GM12874 (cell line): ENCODE results near the gene CCDC86.
A peak's percentile ranks its signal among the peaks of the same experiment; 100 is the strongest.

Experiments
- TF ChIP-seq, protein P1 (sequence below): IDR thresholded peaks from 2 replicates; pipeline ENCODE4 v1.5.1; 2011; ENCODE audit warnings: low read depth, mild to moderate bottlenecking, control low read depth, low read length, moderate library complexity; ENCODE audit not compliant: insufficient read depth

CCDC86 gene

DNA sequence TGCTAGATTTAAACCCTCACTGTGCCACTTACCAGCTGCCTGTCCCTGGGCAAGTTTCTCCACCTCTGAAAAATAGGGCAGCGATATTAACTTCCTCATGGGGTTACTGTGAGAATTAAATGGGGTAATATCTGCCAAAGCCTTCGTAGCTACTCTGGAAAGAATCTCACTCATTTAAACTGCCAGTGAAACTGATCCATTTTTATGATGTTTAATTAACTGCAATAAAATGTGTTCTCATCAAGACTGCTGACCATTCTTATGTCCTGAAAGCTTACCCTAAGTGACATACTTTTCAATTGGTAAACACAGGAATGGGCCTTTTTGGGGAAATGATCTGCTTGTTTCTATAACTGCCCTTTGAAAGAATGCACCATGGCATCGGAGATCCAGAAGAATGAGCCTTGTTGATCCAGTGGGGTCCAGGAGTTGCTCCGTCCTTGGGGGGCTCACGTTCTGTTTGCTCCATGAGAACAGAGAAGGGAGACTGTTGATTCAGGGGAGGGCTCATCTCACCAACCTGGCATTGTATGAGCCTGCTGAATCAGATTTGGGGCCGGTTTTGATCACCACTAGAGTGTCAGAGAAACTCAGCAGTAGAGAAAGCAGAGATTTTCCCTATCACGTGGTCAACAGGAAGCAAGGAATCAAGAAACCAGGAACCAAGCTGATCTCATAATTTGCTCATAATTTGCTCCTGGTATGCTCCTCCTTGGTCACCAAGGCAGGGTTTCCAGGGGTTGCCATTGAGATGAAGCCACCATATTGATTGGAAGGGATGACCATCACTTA is 7.0 kb upstream of the CCDC86 start:
- TF ChIP-seq, protein P1, sequence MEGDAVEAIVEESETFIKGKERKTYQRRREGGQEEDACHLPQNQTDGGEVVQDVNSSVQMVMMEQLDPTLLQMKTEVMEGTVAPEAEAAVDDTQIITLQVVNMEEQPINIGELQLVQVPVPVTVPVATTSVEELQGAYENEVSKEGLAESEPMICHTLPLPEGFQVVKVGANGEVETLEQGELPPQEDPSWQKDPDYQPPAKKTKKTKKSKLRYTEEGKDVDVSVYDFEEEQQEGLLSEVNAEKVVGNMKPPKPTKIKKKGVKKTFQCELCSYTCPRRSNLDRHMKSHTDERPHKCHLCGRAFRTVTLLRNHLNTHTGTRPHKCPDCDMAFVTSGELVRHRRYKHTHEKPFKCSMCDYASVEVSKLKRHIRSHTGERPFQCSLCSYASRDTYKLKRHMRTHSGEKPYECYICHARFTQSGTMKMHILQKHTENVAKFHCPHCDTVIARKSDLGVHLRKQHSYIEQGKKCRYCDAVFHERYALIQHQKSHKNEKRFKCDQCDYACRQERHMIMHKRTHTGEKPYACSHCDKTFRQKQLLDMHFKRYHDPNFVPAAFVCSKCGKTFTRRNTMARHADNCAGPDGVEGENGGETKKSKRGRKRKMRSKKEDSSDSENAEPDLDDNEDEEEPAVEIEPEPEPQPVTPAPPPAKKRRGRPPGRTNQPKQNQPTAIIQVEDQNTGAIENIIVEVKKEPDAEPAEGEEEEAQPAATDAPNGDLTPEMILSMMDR, result no peak

DNA sequence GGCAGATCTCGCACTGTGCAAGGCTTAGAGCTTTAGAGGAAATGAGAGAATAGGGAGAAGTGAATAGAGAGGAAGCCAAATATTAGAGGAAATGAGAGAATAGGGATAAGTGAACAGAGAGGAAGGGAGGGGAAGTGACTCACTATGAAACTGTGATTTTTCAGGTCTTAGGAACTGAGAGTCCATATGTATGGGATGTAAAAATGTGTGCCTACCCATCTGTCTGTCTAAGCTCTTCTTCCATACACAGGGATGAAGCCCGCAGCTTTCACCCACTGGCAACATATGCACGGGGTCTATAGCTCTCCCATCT is 6.4 kb upstream of the CCDC86 start:
- TF ChIP-seq, protein P1, result no peak

- TF ChIP-seq, protein P1, result no peak
Measured at GRCh38 chr11:60836866-60837515, 4.9 kb upstream of the CCDC86 start.

DNA sequence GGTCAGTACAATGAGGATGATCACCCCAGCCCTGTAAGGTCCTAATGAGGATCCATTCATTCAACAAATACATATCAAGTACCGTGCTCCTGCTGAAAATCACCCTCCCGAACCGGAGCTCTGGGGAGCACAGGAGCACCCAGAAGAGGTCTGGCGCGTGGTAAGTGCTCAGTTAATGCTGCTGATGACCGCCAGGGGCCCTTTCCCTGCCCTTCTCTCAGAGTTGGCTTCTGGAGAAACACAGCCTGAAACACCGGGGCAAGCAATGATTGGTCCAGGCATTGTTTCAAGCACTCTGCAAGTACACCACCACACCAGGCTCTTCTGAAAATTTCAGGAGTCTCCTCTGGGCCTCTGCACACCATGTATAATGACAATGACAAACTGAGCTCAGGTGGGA is 3.8 kb upstream of the CCDC86 start:
- TF ChIP-seq, protein P1, result peak; percentile 46; the same call in 1 of the 2 replicates

DNA sequence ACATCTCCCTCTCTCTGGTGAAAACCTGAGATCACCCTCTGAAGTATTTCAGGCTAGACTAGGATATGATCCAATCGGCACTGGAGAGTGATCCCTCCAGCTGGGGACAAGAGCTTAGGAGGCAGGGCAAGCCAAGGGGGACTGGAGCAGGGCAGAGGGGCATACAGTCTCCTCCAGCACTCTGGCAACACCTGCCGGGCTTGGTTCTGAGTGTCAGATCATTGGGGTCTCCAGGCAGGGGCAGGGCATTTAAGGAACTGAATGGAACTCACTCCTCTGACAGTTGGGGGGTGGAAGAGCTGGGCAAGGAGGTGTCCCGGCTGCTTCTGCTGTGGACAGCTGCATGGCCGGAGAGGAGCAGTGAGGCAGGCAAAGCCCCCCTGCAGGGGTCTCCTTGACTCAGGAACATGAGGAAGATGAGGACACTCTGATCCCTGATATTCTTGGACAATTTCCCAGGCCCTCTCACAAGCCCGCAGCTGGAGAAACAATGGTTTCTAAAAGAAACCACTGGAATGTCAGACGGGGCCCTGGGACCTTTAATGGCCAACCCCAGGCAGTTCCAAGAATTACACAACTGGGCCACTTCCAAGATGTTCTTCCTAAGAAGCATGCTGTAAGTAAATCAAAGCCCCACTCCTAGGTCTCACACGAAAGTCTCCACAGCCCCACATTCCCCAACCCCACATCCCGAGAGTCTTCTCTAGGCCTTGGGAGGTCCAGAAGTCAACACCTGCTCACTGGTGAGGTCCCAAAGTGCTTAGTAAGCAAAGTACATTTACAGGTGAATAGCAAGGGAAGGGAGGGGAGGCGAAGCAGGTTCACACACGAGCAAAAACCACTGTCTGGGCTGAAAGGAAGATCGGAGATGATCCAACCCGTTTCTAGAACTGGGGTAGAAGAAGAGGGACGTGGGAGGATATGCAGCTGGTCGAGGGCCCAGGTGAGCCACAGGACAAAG is 1.2 kb upstream of the CCDC86 start:
- TF ChIP-seq, protein P1, result no peak

GRCh38 chr11:60842668-60843600 is 1.0 kb downstream of the CCDC86 start:
- TF ChIP-seq, protein P1, result no peak
